Measurements from ENCODE around the gene SLC46A2. TPM values are rescaled to one million over a fixed set of nuclear protein-coding genes. Genes with fewer than 3 reads are reported as not detected.

Gene SLC46A2
- total RNA-seq, 1 experiment from 2014 or later, result not detected

- DNase-seq (ENCODE audit: low read depth), result no peak
Measured at GRCh38 chr9:112886351-112886750, 4.3 kb downstream of the SLC46A2 start.

- DNase-seq (ENCODE audit: low read depth), result no peak
Measured at GRCh38 chr9:112885324-112885723, 5.4 kb downstream of the SLC46A2 start.

GRCh38 chr9:112884721-112885120 is 6.0 kb downstream of the SLC46A2 start:
- DNase-seq (ENCODE audit: low read depth), result no peak

DNA sequence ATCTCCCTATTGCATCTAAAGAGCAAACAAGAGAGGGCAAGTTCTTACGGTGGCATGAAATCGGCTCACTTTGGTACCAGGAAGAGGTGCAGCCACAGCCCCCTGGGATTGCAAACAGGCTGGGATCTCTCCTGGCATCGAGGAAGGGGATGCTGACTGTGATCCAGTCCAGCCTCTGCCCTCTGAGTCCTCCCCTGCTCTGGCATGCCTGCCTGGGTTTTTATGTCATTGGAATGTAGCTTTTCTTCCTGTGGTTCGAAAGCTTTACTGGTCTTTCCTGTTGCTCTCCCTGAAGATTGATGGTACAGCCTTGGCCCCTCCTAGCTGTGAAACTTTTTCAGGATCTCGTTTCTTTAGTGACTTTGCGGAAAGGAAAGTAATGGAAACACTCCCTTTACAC is 6.6 kb downstream of the SLC46A2 start:
- DNase-seq (ENCODE audit: low read depth), result peak; percentile 57

DNA sequence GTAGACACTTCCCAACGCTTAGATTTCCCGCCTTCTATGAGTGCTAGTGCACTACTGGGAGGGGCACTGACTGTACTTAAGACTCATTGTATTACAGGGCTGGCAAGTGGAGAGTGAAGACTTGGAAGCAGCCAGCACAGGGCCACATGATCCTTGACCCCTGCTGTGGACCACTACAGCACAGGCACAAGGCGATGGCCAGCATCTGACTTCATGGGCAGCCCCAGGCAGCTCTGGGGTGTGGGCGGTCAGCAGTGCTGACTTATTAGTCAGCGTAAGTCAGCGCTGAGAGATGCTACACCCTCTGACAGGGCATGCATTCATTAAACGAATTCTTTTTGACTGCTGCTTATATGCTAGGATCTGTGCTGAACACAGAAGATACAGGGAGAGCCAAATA is 9.3 kb downstream of the SLC46A2 start:
- DNase-seq (ENCODE audit: low read depth), result peak; percentile 84

DNA sequence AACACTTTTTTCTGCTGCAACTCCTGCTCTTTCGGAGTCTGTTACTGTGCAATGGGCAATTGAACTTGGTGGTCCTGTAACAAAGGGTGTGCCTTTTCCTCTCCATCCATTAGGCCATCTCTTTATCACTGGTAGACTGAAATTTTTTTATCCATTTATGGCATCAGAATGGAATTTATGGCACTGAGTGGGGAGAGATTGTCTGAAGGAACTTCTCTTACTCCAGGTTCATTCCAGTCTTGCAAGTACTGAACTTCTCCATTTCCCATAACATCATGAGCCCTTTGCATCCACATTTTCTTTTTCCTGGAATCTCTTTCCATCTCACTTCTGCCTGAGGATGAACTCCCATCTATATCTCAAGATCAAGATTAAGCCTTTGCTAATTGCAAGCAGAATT is 10.0 kb downstream of the SLC46A2 start:
- DNase-seq (ENCODE audit: low read depth), result no peak

DNA sequence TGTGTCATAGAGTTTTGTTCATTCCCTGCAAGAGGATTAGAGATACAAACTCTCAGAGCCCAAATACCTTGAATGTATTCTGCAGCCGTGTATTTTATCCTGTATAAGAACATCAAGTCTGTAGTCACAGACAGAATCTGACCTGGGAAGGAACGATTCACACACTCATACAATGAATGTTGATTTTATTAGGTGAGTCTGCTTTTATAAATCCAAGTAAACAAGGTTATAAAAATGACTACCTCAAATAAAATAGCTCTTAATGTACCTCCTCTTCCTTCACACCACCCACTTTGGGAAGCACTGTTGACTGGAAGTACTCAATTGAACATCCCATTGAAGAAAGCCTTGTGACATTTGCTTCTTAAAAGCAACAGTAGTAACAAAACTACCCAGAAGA is 11.9 kb downstream of the SLC46A2 start:
- no peak for DNase-seq (ENCODE audit: low read depth)

GRCh38 chr9:112873773-112874405 is 16.8 kb downstream of the SLC46A2 start:
- peak; percentile 51 for DNase-seq (ENCODE audit: low read depth)

GRCh38 chr9:112872019-112872418 is 18.7 kb downstream of the SLC46A2 start:
- DNase-seq (ENCODE audit: low read depth), result no peak

- no peak for DNase-seq (ENCODE audit: low read depth)
Measured at GRCh38 chr9:112870556-112870955, 20.1 kb downstream of the SLC46A2 start.

DNA sequence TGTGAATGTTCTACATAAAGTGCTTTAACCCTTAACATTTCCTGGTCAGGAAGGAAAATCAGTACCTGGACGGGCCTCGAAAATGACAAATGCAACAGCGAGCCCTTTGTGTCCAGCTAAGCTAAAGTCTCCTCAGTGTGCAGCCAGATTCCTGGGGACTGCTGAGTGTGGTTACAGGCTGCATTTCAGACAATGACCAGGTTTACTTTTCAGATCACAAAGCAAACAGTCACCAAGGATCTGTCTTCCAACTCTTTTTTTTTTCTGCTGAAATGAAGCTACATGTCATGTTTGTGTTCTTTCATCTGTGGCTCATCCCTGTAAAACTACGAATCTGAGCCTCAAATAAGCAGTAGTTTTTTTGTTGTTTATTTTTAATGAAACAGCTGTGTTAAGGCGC is 20.8 kb downstream of the SLC46A2 start:
- DNase-seq (ENCODE audit: low read depth), result no peak

DNA sequence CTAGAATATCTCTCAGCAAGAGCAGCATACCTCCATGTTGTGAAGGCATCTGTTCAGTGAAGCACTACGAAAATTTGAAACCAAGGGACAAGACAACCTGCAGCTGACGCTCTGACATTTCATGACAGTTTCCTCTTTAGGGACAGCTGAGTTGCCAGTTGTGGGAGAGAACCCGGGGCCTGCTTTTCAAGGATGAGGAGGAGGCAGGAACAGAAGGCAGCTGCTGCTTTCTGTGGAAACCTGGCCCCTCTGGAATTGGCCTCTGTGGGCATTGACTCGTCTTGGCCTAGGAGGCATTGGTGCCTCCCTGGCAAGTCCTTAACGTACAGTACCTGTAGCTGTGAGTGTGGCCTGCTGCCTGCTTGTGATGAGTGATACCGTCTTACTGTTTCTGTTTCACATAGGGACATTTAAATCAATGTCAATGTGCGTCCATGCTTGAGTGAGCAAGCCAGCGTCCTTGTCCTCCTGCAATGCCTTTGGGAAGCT is 21.6 kb downstream of the SLC46A2 start:
- no peak for DNase-seq (ENCODE audit: low read depth)

DNA sequence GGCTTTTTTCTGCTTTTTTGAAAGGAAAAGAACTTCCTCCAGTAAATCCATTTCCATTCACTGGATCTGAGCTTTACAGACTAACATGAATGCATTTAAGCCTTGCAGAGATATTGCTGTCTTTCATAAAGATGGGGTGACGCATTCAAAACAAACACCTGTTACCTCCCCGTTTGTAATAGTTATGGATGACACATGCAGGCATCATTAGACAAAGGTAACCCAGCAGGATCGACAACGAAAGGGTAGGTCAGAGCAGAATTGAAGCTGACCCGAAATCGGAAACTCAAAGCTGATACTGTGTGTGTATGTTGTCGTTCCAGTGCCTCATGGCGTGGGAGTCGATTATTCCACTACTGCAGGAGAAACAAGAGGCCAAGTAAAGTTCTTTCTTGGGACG is 22.2 kb downstream of the SLC46A2 start:
- no peak for DNase-seq (ENCODE audit: low read depth)

DNA sequence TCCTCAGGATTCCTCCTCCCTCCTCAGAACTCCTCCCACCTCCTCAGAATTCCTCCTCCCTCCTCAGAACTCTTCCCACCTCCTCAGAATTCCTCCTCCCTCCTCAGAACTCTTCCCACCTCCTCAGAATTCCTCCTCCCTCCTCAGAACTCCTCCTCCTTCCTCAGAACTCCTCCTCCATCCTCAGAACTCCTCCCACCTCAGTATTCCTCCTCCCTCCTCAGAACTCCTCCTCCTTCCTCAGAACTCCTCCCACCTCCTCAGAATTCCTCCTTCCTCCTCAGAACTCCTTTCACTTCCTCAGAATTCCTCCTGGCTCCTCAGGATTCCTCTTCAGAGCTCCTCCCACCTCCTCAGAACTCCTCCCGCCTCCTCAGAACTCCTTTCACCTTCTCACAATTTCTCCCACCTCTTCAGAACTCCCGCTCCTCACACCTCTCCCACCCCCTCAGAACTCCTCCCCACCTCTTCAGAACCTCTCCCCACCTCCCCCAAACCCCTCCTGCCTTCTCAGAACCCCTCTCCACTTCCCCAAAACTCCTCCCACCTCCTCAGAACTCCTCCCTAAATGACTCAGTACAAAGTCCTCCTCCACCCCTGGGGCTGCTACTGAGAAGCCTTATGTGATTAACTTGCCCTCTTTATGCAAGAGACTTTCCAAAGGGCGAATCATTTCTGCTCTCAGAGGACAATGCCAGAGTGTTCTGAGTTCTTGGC is 23.2 kb downstream of the SLC46A2 start:
- DNase-seq (ENCODE audit: low read depth), result peak; percentile 72

- DNase-seq (ENCODE audit: low read depth), result no peak
Measured at GRCh38 chr9:112866662-112867274, 23.9 kb downstream of the SLC46A2 start.

DNA sequence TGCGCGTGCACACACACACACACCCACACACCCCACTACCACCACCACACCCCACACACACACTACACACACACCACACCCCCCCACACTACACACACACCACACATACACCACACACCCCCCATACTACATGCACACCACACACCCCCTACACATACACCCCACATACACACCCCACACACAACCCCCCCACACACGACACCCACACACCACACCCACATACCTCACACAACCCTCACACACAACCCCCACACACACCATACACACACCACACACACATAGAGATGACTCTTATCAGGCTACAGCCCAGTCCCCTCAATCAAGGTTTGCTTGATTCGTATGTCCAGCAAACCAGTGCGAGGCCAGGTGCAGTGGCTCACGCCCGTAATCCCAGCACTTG is 25.7 kb downstream of the SLC46A2 start:
- no peak for DNase-seq (ENCODE audit: low read depth)

DNA sequence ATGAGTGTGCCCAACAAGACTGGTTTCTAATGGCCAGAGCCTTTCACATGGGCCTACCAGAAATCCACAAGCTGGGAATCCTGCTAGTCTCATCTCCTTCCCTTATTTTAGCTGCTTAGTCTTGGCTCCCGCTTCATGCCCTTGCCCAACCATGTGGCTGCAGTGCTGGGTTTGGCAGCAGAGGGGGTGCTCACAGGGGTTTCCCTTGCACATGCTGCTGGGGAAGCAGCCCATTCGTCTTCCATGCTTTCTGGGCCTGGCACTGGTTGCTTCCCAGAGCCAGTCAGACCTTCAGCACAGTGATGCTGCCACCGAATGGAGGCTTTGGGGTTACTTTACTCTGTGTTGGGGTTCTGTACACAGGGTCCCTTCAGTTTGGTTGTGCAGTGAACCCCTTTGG is 26.3 kb downstream of the SLC46A2 start:
- no peak for DNase-seq (ENCODE audit: low read depth)

DNA sequence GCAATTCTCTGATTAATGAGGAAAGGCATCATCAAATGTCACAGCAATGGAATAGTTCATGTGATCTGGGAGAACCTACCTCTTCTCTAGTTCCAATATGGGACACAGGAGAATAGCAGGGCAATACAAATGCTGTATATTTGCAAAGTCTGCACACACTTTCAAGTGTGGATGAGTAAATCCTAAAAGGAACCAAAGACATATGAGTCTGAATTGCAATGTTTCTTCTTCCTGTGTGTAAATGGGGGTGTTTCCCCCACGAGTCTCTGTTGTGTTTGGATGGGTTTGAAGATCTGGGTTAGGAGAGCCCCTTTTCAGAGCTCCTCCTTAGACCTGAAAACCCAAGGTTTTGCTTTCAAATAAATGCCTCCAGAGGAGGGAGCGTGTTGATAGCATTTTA is 26.9 kb downstream of the SLC46A2 start:
- DNase-seq (ENCODE audit: low read depth), result no peak

- no peak for DNase-seq (ENCODE audit: low read depth)
Measured at GRCh38 chr9:112863214-112863613, 27.5 kb downstream of the SLC46A2 start.

DNA sequence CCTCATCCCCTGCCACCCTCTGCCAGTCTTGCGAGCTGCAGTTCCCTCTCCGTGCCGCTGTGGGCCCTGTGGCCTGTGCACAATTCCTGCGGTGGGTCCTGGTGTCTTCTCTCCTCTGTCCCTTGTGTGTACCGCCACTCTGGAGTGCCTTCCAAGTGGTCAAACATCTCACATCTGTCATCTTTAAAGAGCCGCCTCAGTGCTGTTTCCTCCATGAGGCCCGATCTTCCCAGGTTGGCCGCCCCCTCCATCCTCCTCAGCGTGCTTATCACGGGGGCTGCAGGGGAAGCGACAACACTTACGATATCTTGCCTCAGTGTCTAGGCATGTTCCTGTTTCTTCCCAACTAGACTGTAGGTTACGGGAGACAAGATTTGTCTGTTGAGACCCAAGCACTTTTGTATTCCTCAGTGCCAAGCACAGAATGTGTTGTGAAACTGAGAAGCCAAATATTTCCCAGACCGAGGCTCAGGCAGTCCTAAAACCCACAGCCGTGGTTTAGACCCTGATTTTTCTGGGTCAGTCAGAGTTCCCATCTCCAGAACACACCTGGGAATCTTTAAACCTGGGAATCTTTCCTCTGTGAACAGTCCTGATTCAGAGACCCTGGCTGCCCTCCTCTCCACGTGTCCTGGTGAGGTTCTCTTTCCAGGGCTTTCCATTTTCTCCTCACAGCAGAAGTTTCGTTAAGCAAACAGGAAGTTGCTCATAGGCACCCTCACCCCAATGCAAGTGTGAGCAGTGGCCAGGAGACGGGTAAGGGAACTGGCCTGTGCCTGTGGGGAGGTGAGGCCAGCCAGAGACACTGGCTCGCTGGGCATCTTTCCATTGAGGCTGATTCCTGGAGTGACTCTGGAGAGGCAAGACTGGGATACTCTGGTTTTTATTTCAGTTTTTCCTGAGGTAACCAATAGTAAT is 28.8 kb downstream of the SLC46A2 start:
- DNase-seq (ENCODE audit: low read depth), result no peak

DNA sequence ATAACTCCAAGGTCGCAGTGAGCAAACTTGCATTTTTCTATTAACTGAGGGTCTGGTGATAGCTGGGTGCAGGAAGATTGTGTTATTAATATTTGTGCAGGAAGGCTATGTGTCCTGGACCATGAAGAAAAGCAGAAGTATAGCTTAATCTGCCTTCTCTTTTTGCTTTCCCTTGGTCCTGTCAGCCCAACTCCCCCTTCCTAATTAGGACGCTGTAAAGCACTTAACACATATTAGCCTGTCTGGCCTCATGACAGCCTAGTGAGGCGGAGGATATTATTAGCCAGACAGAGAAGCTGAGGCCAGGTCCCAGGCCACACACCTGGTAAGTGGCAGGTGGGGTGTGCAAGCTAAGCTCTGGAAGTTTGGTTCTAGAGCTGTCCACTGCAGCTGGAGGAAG is 29.5 kb downstream of the SLC46A2 start:
- no peak for DNase-seq (ENCODE audit: low read depth)

DNA sequence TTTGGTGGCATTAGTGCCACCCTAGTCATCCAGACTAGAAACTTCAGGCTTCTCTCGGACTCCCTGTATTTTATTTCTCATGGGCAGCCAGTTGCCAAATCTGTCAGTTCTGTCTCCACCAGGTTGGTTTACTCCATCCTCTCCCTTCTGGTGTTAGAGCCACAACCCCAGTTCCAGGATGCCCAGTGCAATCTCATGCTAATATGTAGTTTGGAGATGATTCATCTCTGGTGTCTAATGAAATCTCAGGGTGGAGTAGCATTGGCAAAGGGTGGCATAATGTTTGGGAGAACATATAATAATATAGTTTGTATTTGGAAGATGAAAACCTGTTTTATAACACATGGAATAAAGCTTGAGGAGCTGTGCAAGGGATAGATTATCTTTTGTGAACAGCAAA is 30.2 kb downstream of the SLC46A2 start:
- no peak for DNase-seq (ENCODE audit: low read depth)

Data from LHCN-M2 (cell line).